ENCODE measurements around the gene TMEM134.

Gene TMEM134

DNA sequence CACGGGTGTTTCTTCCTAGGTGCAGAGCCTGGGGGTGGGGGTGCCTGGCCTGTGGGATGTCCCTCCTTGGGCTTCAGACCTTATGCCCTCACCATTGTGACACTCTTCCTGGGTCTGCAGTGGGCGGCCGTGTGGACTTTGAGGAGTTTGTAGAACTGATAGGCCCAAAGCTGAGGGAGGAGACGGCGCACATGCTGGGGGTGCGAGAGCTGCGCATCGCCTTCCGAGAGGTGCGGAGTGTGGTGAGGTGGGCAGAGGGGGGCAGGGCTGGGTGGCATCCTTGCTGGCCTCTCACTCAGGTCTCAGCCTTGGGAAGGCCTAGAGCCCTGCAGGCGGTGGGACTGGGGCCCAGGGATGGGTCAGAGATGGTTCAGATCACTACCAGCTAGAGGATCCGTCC, 11.6 kb downstream of the TMEM134 start:
- no peak for DNase-seq

- DNase-seq: no peak
These were observed 12.9 kb downstream of the TMEM134 start for GRCh38 chr11:67456068-67456705.

DNA sequence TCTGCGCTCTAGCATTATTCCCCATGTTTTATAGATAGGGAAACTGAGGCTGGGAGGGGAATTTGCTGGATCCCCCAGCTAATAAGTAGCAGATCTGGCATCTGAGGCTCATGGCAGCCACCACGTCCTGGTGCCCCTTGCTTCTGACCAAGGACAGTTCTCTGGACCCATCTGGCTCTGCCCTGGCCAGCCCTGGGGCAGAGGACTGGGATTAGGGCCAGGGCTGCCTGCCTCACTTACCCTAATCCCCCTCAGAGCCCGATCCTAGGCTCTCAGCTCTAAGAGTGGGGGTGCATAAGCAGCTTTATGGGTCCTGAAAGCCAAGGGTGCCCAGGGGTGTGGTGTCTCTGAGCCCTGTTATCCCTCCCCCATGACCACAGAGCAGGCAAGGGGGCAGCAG, 14.0 kb downstream of the TMEM134 start, which contains the start of gene CABP4:
CABP4 (plus strand) TSS at position 301 of the 400 bp plus-strand sequence; CDS start at position 371, 70 bp downstream.
- no peak for DNase-seq

GRCh38 chr11:67453816-67454732, 15.0 kb downstream of the TMEM134 start:
- DNase-seq: no peak

DNA sequence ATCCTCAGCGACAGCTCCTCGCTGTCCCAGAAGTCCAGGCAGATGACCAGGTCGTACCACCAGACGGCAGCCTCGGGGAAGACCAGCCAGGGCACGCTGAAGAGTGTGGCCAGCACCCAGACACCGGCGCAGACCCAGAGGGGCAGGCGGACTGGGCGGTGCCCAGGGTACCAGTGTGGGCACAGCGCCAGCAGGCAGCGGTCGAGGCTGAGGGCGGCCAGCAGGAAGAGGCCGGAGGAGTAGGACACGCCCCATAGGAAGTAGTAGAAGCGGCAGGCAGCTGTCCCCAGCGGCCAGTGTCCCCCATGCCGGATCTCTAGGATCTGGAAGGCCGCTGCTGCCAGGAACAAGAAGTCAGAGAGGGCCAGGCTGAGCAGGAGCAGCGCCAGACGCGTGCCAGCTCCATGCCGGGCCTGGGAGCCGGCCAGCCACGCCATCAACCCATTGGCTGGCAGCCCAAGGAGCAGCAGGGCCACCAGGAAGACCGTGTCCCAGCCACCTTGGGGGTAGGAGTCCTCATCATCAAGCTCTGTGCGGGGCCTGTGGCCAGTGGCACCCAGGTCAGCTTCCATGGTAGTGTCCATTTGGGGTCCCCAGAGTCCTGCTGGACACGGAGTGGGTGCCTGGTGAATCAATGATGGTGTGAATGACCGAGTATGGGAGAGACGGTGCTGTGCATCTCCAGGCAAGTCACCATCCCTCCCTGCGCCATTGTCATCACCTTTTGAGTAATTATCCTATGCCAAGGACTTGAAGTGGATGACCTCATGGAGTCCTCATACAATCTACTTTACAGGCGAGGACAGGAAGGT, 16.7 kb downstream of the TMEM134 start, which contains the start of gene GPR152:
GPR152 (minus strand) TSS at position 589 of the 812 bp plus-strand sequence; CDS start at position 584, 5 bp downstream.
- DNase-seq: no peak

GRCh38 chr11:67451658-67451976, 17.4 kb downstream of the TMEM134 start:
- DNase-seq: no peak

GRCh38 chr11:67450796-67451657, 18.0 kb downstream of the TMEM134 start:
- no peak for DNase-seq

DNA sequence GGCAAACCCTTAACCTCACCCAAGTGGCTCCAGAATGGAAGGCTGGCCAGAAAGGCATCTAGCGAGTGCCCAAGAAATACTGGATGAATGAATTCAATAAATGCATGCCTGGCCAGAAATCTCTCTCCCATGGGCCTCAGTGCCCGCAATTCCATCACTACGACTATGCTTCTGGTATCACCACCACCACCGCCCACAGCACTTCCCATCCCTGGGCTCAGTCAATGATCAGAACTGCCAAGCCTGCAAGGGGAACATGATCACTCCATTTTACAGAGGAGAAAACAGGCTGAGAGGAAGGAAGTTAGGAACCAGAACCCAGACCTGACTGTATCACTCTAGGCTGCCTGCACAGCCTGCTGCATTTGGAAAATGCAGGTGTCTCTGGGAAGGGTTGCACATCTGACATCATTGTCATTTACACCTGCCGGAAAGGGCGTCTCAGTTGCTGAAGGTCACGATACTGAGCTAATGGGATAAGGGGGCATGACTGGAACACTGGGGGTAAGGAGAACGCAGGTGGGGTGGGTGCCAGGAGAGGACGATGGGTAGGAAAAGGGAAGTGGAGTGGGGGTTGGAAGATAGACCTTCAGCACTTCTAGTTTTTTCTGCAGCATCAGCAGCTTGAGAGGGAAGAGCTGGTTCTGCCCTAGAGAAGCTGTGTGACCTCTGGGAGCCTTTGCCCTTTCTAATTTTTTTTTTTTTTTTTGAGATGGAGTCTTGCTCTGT, 19.8 kb downstream of the TMEM134 start:
- DNase-seq: no peak

DNA sequence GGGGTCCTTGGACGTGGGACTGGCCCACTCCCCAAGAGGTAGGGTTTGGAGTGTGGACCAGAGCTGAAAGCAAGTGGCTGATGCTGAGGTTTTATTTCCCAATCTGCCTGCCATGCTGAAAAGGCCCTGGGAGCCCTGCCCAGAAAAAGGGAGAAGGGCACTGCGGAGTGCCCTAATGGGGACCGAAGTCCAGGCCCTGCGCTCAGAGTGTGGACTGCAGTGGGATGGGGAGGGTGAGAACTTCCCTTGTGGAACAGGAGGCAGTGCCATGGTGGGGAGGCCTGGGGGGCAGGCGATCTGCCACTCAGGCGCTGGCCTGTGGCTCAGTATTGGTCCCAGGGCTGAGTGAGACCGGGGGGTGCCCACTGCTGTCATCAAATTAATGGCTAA, 20.8 kb downstream of the TMEM134 start:
- no peak for DNase-seq

DNA sequence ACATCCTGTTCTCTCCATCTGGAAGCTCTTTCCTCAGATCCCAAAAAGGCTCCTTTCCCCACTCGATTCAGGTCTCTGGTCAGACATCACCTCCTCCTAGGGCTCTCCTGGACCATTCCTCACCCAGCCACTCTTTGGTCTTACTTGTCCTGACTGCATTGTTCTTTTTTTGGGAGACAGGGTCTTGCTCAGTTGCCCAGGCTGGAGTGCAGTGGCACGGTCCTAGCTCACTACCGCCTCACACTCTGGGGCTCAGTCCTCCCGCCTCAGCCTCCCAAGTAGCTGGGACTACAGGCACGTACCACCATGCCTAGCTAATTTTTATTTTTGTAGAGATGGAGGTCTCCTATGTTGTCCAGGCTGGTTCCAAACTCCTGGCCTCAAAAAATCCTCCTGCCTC, 23.5 kb downstream of the TMEM134 start:
- no peak for DNase-seq

- no peak for DNase-seq
These were observed 26.3 kb downstream of the TMEM134 start for GRCh38 chr11:67442504-67443404.

DNA sequence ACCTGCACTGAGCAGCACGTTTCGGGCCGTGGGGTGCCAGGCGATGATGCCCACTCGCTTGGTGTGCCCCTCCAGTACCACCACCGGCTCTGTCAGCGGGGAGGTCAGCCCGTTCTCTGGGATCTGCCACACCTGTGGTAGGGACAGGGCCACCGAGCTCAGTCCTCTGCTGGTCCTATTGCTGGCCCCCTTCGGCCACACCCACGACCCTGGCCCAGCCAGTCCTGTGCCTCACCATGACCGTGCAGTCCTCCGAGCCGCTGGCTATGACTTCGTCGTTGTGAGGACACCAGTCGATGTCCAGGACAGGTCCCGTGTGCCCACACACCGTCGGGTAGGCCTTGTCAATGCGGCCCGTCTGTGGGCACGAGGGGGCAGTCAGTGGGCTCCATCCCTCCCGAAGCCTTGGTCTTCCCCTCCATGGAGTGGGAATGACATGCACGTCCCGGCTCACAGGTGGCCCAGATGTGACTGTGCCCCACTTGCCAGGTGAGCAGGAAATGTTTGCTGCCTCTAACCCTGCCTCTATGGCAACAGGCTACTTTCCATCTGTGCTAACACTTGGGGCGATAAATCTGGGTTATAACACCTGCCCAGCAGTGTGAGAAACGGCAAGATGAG, 27.2 kb downstream of the TMEM134 start:
- no peak for DNase-seq

- no peak for DNase-seq
These were observed 27.9 kb downstream of the TMEM134 start for GRCh38 chr11:67441098-67441563.

GRCh38 chr11:67440229-67441097, 28.6 kb downstream of the TMEM134 start:
- DNase-seq: no peak

DNA sequence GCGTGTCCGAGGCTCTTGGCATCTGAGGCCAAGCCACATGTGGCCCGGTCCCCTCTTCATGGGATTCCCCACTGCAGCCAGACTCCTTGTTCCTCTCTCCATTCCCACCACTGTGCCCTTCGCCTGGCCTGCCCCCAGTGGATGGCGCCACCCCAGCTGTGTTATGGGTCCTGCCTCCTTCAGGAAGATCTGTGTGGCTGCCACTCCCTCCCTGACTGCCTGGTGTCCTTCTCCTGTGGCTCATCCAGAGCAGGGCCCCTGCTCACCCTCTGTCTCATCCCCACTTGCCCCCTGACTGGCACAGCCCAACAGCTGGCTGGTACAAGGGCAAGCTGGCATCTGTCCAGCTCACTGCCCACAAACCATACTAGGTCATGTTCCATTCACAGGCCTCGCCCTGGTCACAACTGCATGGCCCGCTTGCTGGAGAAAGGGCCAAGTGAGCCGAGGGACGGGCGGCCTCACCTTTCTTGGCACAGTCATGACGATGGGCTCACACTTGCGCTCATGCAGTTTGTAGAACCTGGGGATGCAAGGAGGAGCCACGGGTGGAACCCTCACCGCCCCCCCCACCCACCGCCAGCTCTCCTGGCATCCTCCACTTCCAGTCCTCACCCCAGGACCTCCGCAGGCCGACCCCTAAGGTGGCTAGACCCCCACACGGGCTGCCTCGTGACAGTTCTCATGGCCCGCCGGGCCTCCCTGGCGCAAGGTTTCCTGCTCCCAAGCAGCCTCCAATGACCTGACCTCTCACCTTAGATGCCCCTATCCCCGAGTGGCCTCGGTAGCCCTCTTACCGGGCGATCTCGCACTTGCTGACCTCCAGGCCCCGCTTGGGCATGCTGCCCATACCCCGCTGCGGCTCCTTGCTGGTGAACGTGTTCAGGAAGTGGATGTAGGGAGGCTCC, 29.5 kb downstream of the TMEM134 start:
- DNase-seq: peak; percentile 23

DNA sequence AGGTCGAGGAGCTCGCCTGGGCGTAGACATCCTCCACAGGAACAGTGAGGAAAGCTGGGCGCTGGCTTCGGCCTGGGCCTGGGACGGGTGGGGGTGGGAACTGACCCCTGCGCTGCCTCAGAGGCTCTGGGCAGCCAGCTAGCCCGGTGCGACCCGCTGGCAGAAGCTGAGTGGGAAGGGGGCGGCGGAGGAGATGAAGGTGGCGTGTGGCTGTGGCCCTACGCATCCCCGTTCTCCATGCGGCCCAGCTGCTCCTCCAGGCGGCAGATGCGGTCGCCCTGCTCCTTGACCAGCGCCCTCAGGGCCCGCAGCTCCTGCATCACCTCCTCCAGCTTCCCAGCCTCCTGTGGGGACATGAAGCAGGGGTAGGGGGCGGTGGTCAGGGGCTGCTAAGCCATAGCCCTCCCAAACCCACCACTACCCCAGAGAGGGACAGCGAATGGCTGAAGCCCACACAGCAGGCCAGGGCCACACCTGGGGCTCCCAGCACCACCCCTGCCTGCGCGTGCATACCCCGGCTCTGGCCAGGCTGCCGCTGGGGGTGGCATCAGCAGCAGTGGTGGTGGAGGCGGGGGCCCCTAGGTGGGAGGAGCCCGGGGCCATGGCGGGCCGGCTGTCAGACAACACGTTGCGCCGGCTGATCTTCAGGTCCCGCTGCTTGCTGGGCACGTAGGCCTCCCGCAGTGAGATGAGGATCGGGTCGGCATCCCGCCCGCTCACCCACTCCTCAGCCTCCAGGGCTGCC, 30.7 kb downstream of the TMEM134 start:
- DNase-seq: no peak

DNA sequence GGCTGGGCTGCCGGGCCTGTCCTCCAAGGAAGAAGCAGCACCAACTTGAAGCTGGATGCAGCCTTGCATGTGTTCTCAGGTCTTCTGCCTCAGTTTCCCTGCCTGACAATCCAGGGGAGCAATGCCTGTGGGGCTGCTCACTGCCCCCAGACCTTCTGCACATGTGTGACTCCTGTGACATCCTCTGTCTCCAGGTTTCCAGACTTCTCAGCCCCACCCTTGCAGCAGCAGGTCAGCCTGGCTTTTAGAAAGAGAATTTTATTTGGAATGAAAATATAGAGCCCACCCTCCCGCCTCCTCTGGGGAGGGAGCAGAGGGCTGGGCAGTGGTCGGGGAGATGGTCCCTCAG, 31.3 kb downstream of the TMEM134 start:
- DNase-seq: no peak
